GM12872 (cell line): ENCODE data around the gene ELOVL2.

Experiments
- CTCF ChIP-seq: IDR thresholded peaks from 3 replicates; pipeline ENCODE4 v1.5.1; 2011; ENCODE audit warnings: low read depth, mild to moderate bottlenecking, low read length, moderate library complexity; ENCODE audit not compliant: insufficient read depth

Gene ELOVL2

DNA sequence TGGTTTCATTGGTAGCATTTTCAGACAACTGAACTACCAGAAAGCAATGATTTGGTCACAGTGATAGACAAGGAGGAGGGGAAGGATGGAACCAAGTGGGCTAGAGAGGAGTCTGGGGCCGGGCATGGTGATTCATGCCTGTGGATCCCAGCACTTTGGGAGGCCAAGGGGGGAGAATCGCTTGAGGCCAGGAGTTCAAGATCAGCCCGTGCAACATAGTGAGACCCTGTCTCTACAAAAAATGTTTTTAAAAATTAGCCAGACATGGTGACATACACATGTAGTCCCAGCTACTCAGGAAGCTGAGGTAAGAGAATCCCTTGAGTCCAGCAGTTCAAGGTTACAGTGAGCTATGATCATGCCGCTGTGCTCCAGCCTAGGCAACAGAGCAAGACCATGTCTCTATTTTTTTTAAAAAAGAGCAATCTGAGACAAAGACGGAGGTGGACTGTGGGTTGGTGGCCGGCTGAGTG, 86.7 kb downstream of the ELOVL2 start:
- no peak for TF ChIP-seq CTCF

DNA sequence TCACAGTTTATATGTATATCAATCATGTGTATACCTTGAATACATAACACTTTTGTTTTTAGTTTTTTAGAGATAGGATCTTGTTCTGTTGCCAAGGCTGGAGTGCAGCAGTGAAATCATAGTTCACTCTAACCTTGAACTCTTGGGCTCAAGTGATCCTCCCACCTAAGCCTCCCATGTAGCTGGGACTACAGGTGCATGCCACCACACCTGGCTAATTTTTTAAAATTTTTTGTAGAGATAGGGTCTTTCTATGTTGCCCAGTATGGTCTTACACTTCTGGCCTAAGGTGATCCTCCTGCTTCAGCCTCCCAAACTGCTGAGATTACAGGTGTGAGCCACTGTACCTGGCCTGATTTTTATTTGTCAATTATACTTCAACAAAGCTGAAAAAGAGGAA, 87.3 kb downstream of the ELOVL2 start:
- no peak for TF ChIP-seq CTCF

GRCh38 chr6:10954590-10955010, 89.5 kb downstream of the ELOVL2 start:
- peak; percentile 95 for TF ChIP-seq CTCF

DNA sequence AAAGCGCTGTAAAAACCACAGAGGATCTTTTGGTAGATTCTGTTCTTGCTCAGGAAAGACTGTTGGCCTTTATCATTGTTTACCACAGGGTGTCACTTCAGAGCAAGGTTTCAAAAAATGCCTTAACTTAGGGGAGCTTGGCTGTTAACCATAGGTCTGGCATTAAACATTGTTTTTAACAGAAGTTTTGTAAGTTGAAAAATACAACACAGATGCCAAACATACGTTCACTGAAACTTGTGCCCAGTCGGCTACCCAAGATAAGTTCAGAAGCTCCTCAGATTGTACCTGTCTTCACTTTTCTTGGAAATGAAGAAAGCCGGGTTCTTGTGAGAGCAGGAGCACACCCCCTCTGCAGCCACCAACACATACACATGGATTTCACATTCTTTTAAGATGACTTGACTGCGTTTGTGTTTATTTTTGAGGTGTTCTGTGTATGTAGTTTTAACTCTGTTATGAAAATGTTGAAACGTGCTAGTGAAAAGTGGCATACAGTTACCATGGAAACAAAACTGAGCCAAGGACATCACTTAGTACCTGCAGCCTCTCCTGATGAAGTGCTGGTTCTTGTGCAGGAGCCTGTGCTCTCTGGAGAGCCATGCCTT, 92.3 kb downstream of the ELOVL2 start:
- TF ChIP-seq CTCF: peak; percentile 46; the same call in 2 of the 3 replicates

DNA sequence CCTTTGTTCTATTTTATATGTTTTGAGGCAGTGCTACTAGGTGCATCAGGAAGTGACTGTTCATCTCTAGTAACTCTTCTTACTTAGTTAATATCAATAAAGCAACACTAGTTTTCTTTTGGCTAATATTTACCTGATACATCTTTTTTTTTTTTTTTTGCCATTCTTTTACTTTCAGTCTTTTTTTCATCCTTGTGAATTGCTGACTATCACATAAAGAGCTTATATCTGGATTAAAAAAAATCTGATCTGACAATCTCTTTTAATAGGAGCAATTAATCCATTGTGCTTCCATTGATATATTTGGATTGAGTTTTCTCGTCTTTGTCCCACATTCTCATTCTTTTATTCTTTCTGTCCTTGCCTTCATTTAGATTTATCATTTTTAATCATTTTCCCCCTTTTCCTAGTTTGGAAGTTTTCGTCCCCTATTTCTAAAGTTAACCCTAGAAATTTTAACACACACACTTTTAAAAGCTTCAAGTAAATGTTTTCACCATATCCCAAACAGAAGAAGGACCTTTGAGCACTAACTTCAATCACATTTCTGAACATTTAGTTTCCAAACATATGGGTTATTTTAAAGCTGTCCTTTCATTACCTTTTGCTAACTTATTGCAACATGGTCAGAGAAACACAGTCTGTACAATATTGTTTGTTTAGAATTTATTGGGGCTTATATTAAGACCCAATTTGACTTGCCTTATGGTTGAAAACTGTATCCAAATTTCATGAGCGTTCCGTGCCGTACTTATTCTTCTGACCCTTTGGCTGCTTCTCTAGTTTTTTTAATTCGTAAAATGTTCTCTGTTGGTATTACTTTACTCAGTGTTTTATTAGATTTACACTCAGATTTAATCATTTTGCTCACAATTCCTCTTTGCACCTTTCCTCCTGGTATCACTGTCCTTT, 94.3 kb downstream of the ELOVL2 start:
- TF ChIP-seq CTCF: no peak

GRCh38 chr6:10947966-10948365, 96.1 kb downstream of the ELOVL2 start:
- TF ChIP-seq CTCF: no peak

DNA sequence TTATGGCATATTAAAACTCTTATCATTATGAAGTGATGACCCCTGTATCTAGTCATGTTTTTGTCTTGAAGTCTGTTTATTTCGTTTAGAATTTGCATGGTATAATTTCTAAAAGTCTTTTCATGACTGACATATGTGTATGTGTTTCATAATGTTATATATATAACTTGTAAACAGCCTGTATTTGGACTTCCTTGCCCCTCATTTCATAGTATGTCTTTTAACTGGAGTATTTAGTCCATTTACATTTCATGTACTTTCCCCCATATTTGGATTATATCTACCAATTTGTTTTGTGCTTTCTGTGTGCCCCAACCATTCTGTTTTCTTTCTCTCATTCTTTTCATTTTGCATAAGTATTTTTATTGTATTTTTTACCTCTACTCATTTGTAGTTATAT, 98.3 kb downstream of the ELOVL2 start:
- no peak for TF ChIP-seq CTCF
